Measurements from ENCODE around the gene MARK2. TPM values are rescaled to one million over a fixed set of nuclear protein-coding genes. Genes with fewer than 3 reads are reported as not detected.

MARK2 gene
- total RNA-seq, 2 donors from 2014 or later, result 20.2 to 25.5 TPM

DNA sequence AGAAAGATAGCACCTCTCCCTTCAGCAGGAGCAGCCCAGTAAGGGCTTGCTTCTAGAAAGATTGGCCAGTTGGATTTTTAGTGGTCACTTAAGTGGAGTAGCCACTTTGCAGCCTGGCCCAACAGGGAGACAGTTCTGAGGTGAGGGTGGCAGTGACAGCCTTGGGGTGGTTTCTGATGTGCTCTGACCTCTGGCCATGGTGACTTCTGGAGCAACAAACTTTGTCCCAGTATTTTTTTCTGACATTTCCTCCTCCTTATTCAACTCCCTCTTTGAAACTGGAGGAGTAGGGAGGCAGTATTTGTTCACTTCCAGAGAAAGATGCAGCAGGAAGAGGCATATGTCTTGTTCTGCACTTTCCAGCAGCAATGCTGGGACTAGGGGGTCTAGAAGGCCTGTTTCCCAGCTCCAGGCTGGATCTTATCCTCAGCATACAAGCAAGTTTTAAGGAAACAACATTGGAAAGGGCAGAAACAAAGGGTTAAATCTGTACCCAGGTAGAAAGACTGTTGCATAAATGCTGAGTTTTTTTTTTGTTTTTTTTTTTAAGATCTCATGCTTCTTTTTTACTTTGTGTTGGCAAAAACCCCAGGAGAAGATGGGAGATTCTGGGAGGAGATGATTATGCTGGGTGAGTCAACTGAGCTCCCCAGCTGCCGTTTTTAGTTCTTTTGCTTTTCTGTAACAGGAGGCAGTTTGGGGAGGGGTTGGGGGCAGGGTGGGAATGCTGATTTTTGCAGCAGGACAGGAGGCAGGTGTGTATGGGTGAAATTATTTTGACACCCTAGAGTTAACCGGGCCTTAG lies 40.9 kb downstream of the MARK2 start:
- TF ChIP-seq, protein P1, sequence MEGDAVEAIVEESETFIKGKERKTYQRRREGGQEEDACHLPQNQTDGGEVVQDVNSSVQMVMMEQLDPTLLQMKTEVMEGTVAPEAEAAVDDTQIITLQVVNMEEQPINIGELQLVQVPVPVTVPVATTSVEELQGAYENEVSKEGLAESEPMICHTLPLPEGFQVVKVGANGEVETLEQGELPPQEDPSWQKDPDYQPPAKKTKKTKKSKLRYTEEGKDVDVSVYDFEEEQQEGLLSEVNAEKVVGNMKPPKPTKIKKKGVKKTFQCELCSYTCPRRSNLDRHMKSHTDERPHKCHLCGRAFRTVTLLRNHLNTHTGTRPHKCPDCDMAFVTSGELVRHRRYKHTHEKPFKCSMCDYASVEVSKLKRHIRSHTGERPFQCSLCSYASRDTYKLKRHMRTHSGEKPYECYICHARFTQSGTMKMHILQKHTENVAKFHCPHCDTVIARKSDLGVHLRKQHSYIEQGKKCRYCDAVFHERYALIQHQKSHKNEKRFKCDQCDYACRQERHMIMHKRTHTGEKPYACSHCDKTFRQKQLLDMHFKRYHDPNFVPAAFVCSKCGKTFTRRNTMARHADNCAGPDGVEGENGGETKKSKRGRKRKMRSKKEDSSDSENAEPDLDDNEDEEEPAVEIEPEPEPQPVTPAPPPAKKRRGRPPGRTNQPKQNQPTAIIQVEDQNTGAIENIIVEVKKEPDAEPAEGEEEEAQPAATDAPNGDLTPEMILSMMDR (IDR thresholded peaks at IDR 0.05), result no peak
- Histone ChIP-seq H3K9me3 (no peaks in the 10 kb centered on the region), H3K27me3 (replicated peaks; ENCODE audit: insufficient read depth) (no peaks in the 10 kb centered on the region), H3K36me3 (no peaks in the 10 kb centered on the region), H3K27ac (no peak overlapping the region), H3K4me3 (no peak overlapping the region), H3K4me1 (ENCODE audit: control insufficient read depth in 1 of 2, low read depth in 2 of 2) (peaks cover 0 to 28% of the 10 kb centered on the region in 2 donors)
- no peak for ATAC-seq (ENCODE audit: insufficient number of reproducible peaks, low FRiP score, low read depth)
- no peak for DNase-seq (ENCODE audit: low spot score)

DNA sequence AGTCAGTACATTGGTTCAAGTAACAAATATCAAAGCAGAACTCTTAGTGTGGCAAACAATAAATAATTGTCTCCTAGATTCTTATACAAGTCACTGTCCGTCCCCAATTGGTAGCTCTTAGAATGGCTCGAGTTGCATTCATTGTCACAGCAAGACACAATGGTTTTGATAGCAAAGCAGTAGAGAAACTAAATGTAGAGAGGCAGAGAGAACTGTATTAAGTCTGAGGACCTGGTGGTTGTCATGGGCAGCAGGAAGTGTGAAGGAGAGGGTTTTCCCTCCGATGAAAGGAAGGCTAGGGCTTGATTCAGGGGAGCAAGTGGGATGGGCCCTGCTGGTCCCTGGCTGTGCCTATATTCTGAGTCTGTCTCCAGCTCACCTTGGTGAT lies 41.5 kb downstream of the MARK2 start:
- no peak overlapping the region for H3K27ac ChIP-seq
- peaks cover 0 to 25% of the 10 kb centered on the region in 2 donors for H3K4me1 ChIP-seq (ENCODE audit: control insufficient read depth in 1 of 2, low read depth in 2 of 2)
- ATAC-seq (ENCODE audit: insufficient number of reproducible peaks, low FRiP score, low read depth), result no peak

DNA sequence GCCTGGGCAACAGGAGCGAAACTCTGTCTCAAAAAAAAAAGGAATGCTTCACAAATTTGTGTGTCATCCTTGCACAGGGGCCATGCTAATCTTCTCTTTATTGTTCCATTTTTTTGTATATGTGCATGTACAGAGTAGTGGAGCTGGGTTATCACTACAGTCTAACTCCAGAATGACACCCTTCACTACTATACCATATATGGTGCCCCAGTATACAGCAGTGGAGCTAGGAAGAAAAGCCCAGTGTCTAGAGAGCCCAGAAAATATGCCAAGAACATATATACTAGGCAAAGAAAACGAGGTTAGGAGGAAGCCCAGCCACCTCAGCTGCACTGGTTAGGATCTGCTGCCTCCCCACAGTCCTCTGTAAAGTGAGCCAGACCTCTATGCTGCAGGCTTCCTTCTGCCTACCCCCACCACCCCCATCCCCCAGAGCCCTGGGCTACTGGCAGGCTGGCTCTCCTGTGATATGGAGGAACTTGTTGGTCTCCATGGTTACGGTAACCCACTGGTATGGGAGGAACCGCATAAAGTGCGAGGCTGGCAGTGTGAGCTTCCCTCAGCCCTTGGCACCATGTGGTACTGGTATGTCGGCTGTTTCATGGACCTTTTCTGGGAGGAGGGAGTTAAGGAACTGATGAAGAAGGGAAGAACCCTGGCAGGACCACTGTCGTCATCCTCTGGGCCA lies 43.8 kb downstream of the MARK2 start:
- TF ChIP-seq, protein P1 (IDR thresholded peaks at IDR 0.05), result no peak
- no peak for DNase-seq (ENCODE audit: low spot score)
- H3K27me3 ChIP-seq (replicated peaks; ENCODE audit: insufficient read depth), result no peaks in the 10 kb centered on the region
- peaks cover 6 to 35% of the 10 kb centered on the region in 2 donors for H3K4me1 ChIP-seq (ENCODE audit: control insufficient read depth in 1 of 2, low read depth in 2 of 2)
- H3K36me3 ChIP-seq, result no peaks in the 10 kb centered on the region
- H3K27ac ChIP-seq, result no peak overlapping the region
- no peak overlapping the region for H3K4me3 ChIP-seq
- ATAC-seq (ENCODE audit: insufficient number of reproducible peaks, low FRiP score, low read depth), result no peak
- no peaks in the 10 kb centered on the region for H3K9me3 ChIP-seq

More for the DNA sequence above, 41.5 kb downstream of the MARK2 start:
- Histone ChIP-seq H3K27me3 (replicated peaks; ENCODE audit: insufficient read depth) (no peaks in the 10 kb centered on the region), H3K36me3 (no peaks in the 10 kb centered on the region), H3K9me3 (no peaks in the 10 kb centered on the region), H3K4me3 (no peak overlapping the region)
- TF ChIP-seq, protein P1 (IDR thresholded peaks at IDR 0.05), result no peak
- no peak for DNase-seq (ENCODE audit: low spot score)

DNA sequence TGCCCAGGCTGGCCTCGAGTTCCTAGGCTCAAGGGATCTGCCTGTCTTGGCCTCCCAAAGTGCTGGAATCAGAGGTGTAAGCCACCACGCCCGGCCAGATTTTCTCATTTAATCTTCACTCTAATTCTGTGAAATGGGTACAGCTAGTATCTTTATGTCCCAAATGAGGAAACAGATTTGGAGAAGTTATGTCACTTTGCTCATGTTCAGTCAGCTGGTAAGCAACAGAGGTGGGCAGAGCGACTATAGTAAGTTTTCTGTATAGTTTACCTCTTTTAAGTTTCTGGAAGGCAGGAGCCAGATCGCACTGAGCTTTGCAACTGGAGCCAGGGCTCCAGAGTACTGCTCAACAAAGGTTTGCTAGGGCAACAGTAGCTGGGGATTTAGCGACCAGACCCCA lies 44.9 kb downstream of the MARK2 start:
- TF ChIP-seq, protein P1 (IDR thresholded peaks at IDR 0.05), result no peak
- H3K4me3 ChIP-seq, result no peak overlapping the region
- ATAC-seq (ENCODE audit: insufficient number of reproducible peaks, low FRiP score, low read depth), result no peak
- DNase-seq (ENCODE audit: low spot score), result no peak
- peaks cover 11 to 46% of the 10 kb centered on the region in 2 donors for H3K4me1 ChIP-seq (ENCODE audit: control insufficient read depth in 1 of 2, low read depth in 2 of 2)
- no peaks in the 10 kb centered on the region for H3K27me3 ChIP-seq (replicated peaks; ENCODE audit: insufficient read depth)
- H3K27ac ChIP-seq, result no peak overlapping the region
- H3K36me3 ChIP-seq, result no peaks in the 10 kb centered on the region
- H3K9me3 ChIP-seq, result no peaks in the 10 kb centered on the region

DNA sequence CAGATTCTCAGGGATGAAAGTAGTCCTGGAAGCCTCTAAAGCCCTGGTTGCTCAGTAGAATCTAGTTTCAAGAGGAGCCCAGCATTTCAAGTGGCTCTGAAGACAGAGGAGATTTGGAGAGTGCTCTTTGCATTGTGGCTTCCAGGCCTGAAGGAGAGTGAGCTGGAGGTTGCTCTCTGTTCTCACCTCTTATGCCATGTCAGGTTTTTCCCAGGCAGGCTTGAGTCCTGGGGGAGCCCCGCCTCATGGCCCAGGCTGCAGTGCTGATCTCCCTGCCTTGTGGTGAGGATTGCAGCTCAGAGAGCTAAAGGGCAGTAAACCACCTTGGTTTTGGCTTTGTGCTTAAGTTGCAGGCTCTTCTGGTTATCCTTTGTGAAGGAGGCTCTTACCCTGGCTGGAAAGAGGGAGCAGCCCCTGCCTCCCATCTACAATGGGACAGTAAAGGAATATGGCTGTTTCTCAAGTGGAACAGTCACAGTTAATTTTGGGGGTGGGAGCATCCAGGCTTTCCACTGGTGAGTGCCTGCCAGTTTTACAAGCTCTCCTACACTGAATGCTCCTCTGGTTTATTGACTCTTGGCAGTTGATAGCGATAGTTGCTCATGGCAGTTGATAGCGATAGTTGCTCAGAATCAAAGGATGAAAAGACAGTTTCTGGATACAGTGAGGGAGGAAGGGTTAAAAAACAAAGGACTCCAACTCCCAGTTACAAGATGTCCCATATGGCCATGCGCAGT lies 45.5 kb downstream of the MARK2 start:
- Histone ChIP-seq H3K27me3 (replicated peaks; ENCODE audit: insufficient read depth) (no peaks in the 10 kb centered on the region), H3K4me1 (ENCODE audit: control insufficient read depth in 1 of 2, low read depth in 2 of 2) (peaks cover 17 to 52% of the 10 kb centered on the region in 2 donors), H3K27ac (no peak overlapping the region)

More for the DNA sequence above, 45.5 kb downstream of the MARK2 start:
- DNase-seq (ENCODE audit: low spot score) (no peak), ATAC-seq (ENCODE audit: insufficient number of reproducible peaks, low FRiP score, low read depth) (no peak)
- TF ChIP-seq, protein P1 (IDR thresholded peaks at IDR 0.05), result no peak
- Histone ChIP-seq H3K4me3 (no peak overlapping the region), H3K36me3 (no peaks in the 10 kb centered on the region), H3K9me3 (no peaks in the 10 kb centered on the region)
